ENCODE data around the gene ZNF331. TPM values are rescaled to one million over a fixed set of nuclear protein-coding genes. Genes with fewer than 3 reads are reported as not detected.

Gene ZNF331
- total RNA-seq, 4 donors from 2014 or later = 4.8 to 12.6 (median 7.0) TPM

GRCh38 chr19:53554804-53555203 lies 16.9 kb downstream of the ZNF331 start:
- in situ Hi-C loops (cut with MboI; ENCODE audit: low sequenced_read_pairs in 4 of 4) = no loop called here
- no peaks in the 10 kb centered on the region for H3K36me3 ChIP-seq
- DNase-seq (no peak), ATAC-seq (peak in 1 of 2 donors; percentile 21)
- peak overlapping the region; percentile 80 to 87 (median 83) for H3K27ac ChIP-seq
- H3K9me3 ChIP-seq = no peaks in the 10 kb centered on the region
- intact Hi-C loops (cut with DNase I; ENCODE audit: low total_unique reads) = loop anchor here (2.0 kb wide), 1 partner anchor 16 kb away; the partner anchor contains the start of gene ZNF331
- TF ChIP-seq CTCF (IDR thresholded peaks at IDR 0.05 in 4 of 5, conservative IDR thresholded peaks at IDR 0.05 in 1 of 5) (no peak), POLR2A (IDR thresholded peaks at IDR 0.05) (peak in 1 of 2 donors; percentile 9)
- no peaks in the 10 kb centered on the region for H3K27me3 ChIP-seq
- H3K4me1 ChIP-seq = peaks cover 0 to 3% of the 10 kb centered on the region in 2 donors
- H3K4me3 ChIP-seq = peak overlapping the region; percentile 54 to 71 (median 66)

- H3K4me1 ChIP-seq = peaks cover 0 to 3% of the 10 kb centered on the region in 2 donors
Measured at GRCh38 chr19:53555352-53555751, 17.4 kb downstream of the ZNF331 start.

GRCh38 chr19:53571339-53571738 lies 33.4 kb downstream of the ZNF331 start:
- no peak overlapping the region for H3K4me3 ChIP-seq
- TF ChIP-seq POLR2A (IDR thresholded peaks at IDR 0.05) (no peak), CTCF (IDR thresholded peaks at IDR 0.05 in 4 of 5, conservative IDR thresholded peaks at IDR 0.05 in 1 of 5) (no peak)
- H3K9me3 ChIP-seq = no peaks in the 10 kb centered on the region
- H3K27ac ChIP-seq = no peak overlapping the region
- ATAC-seq (no peak), DNase-seq (no peak)
- no peaks in the 10 kb centered on the region for H3K27me3 ChIP-seq
- peaks cover 0 to 58% of the 10 kb centered on the region in 2 donors for H3K36me3 ChIP-seq
- H3K4me1 ChIP-seq = no peaks in the 10 kb centered on the region
- in situ Hi-C loops (cut with MboI; ENCODE audit: low sequenced_read_pairs in 4 of 4) = no loop called here
- intact Hi-C loops (cut with DNase I; ENCODE audit: low total_unique reads) = no loop called here

More at GRCh38 chr19:53555352-53555751, 17.4 kb downstream of the ZNF331 start:
- no peak for ATAC-seq
- intact Hi-C loops (cut with DNase I; ENCODE audit: low total_unique reads) (loop anchor here (2.0 kb wide), 1 partner anchor 17 kb away; the partner anchor contains the start of gene ZNF331), in situ Hi-C loops (cut with MboI; ENCODE audit: low sequenced_read_pairs in 4 of 4) (no loop called here)
- H3K27ac ChIP-seq = peak overlapping the region in 3 of 4 donors; percentile 80 to 87 (median 85)
- H3K36me3 ChIP-seq = peaks cover 0 to 1% of the 10 kb centered on the region in 2 donors
- H3K4me3 ChIP-seq = peak overlapping the region in 2 of 4 donors; percentile 67 to 71
- H3K9me3 ChIP-seq = no peaks in the 10 kb centered on the region
- DNase-seq = no peak
- no peak for TF ChIP-seq CTCF (IDR thresholded peaks at IDR 0.05 in 4 of 5, conservative IDR thresholded peaks at IDR 0.05 in 1 of 5)
- no peak for TF ChIP-seq POLR2A (IDR thresholded peaks at IDR 0.05)
- no peaks in the 10 kb centered on the region for H3K27me3 ChIP-seq

- in situ Hi-C loops (cut with MboI; ENCODE audit: low sequenced_read_pairs in 4 of 4) (no loop called here), intact Hi-C loops (cut with DNase I; ENCODE audit: low total_unique reads) (no loop called here)
- Histone ChIP-seq H3K4me1 (no peaks in the 10 kb centered on the region), H3K27ac (no peak overlapping the region), H3K27me3 (no peaks in the 10 kb centered on the region), H3K9me3 (peaks cover 0 to 24% (median 2%) of the 10 kb centered on the region in 3 donors), H3K36me3 (peaks cover 14 to 78% of the 10 kb centered on the region in 2 donors), H3K4me3 (peak overlapping the region in 1 of 4 donors; percentile 31)
- DNase-seq (no peak), ATAC-seq (no peak)
- no peak for TF ChIP-seq CTCF (IDR thresholded peaks at IDR 0.05 in 4 of 5, conservative IDR thresholded peaks at IDR 0.05 in 1 of 5)
- TF ChIP-seq POLR2A (IDR thresholded peaks at IDR 0.05) = no peak
Measured at GRCh38 chr19:53576941-53577653, 39.2 kb downstream of the ZNF331 start.
